GM21423 (cell line): Measurements from ENCODE around the gene KCNQ1.

Experiments used
- ATAC-seq: cut with Tn5 transposase; IDR thresholded peaks from one replicate; pipeline ENCODE4 v1.9.1; 2021; ENCODE audit warnings: mild to moderate bottlenecking, moderate library complexity; ENCODE audit not compliant: unreplicated experiment

The KCNQ1 gene

DNA sequence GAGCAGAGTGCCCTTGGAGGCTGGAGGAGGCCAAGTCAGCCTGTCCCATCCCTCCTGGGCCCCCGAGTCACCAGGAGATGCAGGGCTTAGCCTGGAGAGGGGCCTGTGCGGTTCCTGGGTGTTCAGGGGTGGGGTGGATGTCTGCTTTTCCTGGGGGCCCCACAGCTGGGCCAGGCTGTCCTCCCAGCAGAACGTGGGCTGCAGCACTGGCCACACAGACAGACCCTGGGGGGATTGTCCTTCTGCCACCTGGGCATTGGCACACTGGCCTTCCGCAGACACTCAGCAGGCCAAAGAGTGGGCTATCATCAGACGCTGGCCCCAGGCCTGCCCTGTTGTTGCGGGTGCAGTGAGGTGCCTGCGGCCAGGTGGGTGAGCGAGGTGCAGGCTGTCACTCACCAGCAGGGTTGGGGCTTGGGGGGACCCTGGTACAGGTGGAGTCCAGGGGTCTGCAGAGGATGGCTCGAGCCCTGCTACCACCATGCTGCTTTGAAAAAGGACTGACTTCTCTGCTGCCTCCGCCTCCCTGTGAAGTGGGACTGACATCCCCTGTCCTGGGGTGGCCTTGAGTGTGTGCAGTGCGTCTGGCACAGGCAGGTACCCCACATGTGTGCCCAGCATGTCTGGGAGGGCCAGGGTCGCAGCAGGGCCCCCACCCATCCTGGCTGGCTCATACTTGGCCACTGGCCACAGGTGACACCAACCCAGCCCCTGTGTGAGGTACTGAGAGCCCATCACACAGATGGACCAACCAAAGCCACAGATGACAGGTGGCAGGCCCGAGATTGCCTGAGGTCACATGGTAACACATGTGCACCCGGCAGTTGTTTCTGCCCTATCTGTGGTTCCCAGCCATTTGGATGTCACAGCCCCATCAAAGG is 294.0 kb downstream of the KCNQ1 start:
- no peak for ATAC-seq

DNA sequence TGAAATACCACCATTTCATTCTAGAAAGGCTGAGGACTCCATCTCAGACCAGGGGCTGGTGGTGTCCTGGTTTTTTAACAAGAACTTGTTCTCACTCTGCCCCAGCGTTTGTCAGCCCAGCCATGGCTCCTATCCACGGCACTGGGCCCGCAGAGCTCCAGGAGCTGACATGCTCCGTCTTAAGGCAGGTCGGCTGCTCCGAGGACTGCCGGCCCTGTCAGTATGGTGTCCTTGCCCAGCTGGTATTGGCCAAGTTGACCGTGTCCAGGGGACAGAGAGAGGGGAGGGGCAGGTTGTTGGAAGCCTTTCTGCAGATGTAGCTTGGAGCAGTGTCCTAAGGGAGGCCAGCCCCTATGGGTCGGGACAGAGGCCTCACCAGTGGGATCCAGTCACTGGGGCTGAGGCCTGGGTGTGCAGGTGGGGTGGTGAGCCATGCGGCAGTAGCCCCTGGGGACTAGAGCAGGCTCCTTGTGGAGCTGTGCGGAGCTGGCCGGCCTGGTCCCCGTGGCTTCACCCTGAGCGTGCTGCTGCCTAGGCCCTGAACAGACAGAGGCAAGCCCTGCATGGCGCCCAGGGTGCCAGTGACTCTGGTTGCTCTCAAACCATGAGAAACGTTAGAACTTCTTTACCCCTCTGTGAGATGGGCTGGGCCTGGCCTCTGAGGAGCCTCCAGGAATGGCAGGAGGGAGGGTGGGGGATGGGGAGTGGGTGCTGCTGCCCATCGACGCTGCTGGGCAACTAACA is 294.9 kb downstream of the KCNQ1 start:
- ATAC-seq, result no peak

- ATAC-seq, result no peak
These were observed 295.6 kb downstream of the KCNQ1 start for GRCh38 chr11:2740275-2740940.

DNA sequence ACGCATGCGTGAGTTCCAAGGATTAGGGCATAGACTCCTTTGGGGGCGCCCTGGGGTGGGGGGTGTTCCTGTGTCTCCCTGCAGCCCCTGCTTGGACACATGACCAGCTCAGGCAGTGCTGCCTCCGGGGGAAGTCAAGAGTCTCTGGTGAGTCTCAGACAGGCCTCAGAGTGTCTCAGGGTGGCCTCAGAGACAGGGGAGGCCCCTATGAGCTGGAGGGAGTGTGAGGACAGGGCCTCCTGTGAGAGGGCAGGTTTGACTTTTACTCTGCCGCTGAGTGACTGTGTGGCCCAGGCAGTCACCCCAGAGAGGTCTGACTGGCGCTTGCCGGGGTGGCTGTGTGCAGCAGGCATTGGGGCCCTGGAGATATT is 296.2 kb downstream of the KCNQ1 start:
- ATAC-seq, result no peak

GRCh38 chr11:2741377-2742131 is 296.7 kb downstream of the KCNQ1 start:
- ATAC-seq, result no peak

DNA sequence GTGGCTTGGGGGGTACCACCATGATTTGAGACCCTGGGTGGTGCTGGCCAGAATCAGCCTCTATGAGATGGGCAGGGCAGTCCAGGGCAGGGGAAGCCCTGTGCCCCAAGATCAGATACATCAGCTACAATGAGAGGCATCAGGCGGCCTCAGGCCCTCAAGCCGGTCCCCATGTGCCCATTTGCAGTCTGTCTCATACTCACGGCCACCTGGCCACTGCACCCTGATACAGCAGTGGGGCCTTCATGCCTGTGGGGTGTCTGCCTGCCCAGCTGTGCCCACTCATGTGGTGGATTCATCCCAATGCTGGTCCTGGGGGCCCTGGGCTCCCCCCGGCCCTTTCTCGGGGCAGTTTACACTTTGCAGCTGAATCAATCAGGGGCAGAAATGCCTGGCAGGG is 297.4 kb downstream of the KCNQ1 start:
- ATAC-seq, result no peak

GRCh38 chr11:2742611-2743426 is 298.0 kb downstream of the KCNQ1 start:
- no peak for ATAC-seq

DNA sequence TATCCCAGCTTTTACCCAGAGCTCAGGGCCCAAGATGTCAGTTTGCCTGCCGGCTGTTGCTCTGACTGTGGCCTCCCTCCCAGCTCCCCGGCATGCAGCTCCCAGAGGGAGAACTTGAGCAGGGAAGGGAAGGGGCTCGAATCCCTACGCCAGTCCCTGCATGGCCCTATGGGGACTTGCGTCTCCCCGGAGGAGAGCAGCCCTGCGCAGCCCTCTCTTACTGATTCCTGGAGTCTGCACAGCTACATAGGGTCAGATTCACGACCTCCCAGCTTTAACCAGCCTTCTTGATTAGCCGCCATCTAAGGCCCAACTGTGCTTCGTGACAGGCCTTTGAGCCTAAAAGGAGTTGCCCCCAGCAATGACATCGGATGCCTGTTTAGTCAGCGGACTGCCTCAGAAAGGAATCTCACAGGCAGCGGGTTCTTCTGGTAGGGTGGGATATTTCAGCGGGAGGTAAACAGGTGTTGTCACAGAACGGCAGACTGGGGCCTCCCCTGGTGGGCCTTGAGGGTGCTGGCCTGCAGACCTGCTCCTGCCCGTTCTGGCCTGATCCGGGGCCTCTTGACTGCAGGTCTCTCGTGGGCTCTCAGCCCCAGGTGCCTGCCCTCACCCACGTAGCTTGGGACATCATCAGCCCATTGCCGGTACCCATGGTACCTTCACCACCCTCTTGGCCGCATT is 298.8 kb downstream of the KCNQ1 start:
- ATAC-seq, result no peak

DNA sequence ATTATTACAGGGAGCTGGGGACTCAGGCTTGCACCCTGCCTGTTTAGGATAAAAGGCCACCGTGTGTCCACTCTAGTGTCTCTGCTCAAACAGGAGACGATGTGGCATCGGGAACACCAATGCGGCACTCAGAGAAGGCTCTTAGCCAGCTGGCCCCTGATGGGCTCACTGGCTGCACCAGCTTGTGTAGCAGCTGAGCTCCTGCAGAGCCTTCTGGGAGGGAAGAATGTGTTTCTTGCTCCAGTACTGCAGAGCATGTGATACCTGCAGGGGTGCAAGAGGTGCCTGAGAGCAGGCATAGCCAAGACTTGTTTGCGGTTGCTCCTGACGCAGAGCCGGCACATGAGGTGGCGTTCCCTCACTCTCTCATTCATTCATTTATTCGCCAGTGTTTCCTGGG is 299.4 kb downstream of the KCNQ1 start:
- ATAC-seq, result no peak

DNA sequence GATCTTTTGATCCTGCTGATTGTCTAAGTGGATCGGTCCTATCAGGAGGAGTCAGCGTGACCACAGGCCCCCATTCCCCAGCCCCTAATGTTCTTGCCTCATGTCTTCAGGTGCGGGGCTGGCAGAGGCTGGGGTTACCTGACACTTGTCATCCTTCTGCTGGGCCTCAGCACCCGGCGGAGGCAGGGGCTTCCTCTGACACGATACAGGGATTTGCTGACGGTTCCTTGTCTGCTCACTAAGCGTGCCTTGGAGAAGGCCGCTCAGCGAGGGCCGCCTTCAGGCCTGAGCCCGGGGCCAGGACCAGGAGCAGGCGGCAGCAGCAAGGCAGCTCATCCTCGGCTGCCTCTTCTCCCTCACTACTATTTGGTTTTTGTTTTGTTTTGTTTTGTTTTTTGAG is 300.7 kb downstream of the KCNQ1 start:
- no peak for ATAC-seq

DNA sequence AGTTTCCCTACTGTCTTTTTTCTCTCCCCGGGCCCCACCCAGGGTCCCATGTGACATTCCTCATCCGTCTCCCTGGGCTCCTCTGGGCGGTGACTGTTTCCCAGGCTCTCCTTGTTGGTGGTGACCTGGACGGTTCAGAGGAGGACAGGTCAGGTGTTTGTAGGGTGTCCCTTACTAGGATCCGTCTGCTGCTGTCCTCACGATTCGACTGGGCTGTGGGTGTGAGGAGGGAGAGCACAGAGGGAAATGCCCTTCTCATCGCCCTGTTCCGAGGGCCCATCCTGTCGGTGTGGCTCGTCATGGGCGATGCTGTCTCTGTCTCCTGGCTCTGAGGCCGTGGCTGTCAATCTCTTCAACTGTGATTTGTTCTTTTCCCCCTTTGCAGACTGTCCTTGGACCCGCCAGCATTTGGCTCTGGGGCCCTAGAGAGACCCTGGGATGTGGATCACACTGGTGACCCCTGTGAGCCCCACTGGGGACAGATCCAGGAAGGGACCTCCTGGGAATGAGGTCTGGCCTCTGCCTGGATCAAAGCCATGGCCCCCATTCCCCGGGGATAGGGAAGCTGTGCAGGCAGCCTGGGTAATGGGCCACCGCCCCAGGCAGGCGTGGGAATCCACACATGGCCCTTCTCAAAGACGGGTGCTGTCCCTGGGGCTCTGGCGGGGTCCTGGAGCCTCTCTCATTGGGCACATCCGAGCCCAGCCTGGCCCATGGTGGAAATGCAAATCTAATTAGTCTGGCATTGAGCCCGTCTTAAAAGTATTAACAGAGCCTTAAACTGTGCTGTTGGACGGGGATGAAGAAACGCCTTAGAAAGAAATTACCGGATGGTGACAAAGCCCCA is 301.8 kb downstream of the KCNQ1 start:
- no peak for ATAC-seq

DNA sequence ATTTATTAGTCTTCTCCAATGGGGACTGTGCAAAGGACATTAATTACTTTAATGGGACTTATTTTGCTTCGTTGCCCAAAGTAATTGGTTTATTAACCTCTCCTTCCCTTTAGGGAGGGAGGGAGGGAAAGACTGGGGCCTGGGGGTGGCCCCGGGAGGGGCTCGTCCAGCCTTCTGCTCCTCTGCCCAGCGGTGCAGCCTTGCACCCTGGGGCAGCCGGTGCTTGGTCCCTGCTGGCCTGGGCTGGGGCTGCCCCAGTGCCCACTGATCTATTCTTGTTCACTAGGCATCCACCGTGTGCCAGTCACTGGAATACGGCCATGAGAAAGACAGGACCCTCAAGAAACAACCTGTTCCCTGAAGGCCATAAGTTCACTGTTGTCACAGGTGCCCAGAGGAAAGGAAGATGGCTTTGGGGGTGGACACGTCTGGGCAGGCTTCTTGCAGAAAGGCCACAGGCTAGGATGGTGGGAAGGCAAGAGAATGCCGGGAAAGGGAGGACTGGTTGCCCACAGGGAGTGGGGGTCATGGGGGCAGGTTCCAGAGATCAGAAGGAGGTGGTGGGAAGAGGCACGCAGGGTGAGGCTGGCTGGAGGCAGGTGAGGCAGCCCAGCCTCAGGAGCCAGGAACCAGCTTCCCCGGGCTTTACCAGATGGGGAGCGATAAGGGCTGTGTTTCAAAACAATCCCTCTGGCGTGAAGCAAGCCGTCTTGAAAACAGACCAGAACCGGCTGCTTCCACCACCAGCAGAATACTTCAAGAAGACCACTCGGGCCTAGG is 302.6 kb downstream of the KCNQ1 start:
- no peak for ATAC-seq

DNA sequence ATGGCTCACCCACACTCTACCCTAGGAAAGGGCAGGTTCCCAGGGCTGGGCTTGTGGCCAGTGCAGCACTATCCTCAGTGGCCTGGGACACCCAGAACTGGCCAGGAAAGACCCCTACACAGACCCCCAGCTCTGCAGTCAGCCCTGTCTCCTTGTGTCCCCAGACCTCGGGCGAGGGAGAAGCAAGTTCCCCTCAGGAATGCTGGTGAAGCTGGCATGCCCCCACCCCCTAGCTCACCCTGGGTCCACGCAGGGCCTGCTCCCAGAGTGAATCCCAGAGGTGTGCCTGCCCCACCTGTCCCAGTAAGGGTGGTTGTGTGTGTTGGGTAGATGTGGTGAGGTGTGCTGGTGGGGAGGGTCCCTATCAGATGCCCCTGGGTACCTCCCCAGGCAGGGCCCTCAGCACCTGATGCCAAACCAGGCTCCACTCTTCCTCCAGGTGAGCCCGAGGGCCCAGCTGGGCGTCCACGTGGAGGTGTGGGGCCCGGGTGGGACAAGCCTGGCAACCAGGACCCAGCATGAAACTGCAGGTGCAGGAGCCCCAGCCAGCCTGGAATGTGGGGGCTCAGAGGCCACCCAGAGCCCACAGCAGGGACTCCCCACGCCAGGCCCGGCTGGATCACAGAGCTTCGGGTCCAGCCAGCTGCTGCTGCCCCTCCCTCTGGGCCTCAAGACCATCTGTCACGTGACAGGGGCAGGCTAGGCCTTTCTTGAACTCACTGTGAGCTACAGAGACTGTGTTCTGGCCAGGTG is 303.4 kb downstream of the KCNQ1 start:
- no peak for ATAC-seq

DNA sequence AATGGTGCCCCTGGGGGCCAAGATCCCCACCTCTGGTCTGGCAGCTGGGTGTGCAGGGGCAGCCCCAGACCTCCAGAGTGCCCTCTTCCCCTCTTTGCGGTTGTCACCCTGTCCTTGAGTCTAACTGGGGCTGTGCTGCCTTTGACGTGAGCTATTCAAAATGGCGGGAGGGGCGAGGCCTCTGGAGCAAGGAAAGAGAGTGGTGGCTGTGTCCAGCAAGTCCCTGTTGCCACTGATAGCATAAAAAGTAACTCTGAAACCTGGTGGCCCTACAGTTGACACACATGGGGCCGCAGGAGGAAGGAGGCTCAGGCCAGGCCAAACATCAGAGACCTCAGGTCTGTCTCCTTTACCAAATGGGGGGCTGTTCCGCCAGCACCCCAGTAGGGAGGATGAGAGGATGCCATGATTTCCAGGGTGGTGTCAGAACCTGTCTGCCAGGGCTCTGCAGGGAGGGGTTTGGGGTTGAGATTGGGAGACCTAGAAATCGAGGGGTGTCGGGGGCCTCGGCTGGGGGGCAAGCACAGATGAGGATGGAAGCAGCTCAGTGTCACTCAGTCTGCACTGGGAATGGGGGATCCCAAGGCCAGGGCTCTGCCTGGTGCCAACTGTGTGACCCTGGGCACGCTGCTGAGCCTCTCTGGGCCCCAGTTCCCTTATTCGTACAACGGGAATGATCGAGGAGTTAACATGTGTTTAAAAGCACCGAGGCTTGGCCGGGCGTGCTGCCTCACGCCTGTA is 304.2 kb downstream of the KCNQ1 start:
- no peak for ATAC-seq

DNA sequence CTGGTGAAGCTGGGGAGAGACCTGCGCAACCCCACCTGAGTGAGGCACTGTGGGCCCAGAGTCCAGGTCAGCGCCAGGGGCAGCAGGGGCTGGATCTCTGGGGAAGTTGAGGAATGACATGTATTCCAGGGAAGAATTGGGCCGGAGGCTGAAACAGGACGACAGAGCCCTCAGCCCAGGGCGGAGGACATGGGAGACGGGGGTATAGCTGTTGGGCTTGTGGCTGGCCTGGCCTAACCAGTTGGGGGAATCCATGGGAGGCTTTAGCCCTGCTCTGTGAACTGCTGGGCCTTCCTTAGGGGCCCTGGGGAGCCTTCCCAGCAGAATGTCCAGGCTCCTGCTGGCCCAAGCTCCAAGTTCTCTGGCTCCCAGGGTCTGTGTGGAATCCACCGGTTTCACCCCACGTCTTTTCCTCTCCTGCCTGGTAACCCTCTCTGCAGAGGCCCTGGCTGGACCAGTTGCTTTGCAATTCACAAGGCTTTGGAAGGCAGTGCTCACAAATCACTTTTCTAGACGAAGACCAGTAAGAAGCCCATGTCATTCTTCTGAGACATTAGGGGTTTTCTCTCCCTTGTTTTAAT is 305.4 kb downstream of the KCNQ1 start:
- ATAC-seq, result no peak
